HuH-7.5 (cell line): ENCODE measurements around the gene TMEM145.

Experiments
- DNase-seq: peaks from one replicate; pipeline ENCODE4 v3.0.0; 2011; ENCODE audit warnings: low spot score

The TMEM145 gene

DNA sequence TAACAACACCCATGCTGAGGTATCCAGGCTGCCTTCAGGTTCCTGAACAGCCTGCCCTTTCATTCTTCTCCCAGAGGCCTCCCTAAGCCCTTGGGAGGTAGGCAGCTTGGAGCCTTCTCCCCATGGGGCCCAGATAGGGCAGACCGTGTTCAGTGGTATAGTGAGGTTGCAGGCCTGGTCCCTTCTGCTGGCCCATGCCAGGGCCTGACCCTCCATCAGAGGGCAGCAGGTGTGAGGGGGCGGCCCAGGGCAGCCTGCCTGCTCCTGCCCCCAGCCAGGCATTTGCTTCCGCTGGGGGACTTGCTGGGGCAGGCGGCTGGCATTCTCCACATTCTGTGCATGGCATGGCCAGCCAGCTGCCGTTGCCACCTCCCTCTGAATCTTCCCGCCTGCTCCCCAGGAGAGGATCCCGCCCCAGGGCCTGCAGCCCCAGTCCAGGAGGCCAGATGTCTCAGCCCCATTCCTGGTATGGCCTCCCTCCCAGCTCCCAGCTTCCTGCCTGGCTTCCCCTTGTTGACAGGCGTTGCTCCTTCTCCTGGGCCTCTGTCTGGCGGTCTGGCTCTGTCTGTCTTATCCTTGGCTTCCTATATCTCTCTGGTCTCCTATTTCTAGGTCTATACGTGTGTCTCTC is 35.2 kb upstream of the TMEM145 start:
- no peak for DNase-seq

DNA sequence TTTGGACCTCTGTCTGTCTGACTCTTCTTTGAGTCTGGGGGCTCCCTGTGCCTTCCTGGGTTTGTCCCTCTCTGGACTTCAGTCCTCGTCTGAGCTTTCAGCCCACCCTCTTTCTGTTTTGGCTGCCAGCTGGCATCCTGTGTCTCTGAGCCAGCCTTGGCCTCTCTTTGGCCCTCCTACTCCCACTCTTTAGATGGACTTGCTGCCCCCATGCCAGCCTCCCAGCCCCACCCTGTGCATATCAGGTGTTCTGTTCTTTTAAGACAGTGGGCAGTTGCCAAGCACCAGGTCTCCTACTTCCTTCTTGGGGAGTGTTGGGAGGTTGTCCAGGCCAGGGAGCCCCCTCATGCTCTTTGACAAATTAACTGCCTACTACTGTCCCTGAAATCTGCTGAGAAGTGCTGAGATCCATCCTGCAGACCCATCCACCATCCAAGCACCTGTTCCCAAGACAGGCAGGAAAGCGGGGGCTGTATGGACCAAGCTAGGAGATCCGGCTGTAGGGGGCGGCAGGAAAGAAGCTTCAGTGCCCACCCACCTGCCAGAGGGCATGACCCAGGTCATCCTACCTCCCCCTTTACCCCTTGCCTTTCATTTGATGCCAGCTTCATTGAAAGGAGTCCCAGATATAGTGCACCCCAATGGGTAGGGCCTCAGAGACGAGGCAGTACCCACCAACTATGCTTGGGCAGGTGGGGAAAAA is 34.5 kb upstream of the TMEM145 start:
- no peak for DNase-seq

DNA sequence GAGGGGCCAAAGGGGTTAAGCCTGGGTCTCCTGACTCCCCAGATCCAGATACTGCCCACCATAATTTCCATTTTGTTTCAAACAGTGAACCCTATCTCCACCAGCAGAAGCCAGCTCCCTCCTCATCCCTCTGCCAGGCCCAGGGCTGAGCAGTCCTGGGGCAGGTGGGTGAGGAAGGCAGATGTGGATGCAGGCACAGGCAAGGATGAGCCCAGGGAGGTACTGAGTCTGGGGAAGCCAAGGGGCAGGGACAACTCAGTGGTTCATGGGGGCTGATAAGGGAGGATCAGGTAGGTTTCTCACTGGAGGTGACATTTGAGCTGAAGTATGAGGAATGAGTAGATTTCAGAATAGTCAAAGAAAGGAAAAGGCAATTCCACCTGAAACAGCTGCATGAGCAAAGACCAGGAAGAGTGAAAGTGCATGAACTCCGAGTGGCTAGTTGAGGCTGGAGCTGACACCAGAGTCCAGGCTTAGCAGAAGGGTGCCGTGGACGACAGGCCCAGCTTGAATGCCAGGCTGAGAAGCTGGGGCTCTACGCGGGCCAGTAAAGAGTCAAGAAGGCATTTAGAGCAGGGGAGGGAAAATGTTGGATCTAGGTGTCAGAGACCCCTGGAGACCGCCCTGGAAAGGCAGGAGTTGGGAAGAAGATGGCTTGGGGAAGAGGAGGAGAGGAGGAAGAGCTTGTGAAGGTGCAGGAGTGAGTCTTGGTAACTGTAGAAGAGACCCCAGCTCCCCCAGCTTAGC is 33.8 kb upstream of the TMEM145 start:
- no peak for DNase-seq

DNA sequence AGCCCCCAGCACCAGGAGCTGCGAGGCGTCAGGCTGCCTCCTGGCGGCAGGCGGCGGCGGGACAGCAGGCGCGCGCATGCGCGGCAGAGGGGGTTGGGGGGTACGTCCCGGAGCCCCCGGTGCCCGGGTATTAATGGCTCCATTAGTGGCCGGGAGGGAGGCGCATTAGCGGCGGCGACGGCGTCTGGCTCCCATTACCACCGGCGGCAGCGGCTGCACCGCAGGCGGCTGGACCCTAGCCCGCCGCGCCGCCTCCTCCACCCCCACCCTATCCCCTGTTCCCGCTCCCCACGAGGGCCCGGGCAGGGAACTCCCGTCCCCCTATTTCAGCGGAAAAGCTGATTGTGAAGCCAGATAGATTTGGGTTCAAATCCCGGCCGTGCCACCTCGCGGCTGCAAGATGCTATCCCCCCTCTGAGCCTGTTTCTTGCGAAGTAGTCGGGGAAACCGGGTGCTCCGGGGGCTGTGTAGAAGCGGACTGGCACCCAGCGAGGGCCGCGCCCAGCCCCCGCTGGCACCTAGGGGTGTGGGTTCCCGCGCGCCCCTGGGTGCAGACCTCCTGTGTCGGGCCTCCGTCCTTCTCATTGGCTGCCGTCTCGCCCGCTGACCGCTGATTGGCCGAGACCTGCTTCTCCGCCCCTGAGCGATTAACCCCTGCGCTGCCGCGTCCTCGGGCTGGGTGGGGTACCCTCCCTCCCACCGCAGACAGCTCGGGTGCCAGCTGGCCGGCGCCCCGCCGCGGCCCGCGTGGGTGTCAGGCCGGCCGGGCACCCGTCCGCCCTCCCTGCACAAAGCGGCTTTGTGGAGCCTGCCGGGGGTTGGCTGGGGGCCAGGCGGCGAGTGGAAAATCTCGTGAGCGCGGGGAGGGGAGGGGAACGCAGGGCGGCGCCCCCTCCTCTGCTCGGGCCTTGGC is 33.0 kb upstream of the TMEM145 start:
- DNase-seq, result peak; percentile 100

DNA sequence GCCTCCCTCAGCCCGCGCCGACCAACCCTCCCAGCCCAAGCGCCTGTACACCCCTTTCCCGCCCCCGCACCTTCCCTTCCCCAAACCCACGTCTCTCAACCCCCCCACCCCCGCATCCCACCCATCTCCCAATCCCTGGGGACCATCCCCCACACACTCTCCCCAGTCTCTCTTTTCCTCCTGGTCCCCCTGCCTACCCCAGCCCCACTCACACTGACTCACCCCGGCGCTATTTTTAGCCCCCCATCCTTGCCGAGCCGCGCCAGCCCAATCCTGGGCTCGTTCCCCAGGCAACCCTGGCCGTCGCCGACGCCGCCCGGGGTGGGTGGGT is 32.3 kb upstream of the TMEM145 start:
- DNase-seq, result peak; percentile 63

DNA sequence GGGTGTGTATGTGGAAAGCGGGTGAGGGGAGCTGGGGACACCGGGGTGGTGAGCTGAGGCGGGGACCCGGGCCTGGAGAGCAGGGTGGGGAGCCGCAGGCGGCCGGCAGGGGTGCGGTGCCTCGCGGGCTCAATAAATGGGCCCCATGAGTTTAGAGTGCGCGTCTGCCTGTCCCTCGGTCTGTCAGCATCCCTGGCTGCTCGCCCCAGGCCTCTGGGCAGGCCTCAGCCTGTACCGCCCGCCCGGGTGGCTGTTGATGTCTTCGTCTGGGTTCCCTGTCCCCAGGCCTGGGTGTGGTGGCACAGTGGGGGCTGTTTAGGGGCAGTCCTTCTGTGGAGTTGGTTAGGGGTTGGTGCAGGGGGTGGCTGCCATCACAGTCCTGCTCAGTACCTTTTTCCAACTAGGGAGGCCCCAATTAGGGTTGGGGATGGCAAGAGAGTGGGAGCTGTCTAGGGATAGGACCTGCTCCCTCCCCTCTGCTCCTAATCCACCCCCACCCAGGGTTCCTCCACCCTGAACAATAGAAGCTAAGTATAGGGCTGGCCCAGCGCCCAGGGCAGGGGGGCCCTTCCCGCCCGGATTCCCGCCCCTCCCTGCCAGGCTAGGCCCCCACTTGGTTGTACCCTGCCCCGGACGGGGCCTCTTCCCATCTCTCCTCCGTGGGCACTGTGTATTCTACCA is 31.8 kb upstream of the TMEM145 start:
- DNase-seq, result no peak

DNA sequence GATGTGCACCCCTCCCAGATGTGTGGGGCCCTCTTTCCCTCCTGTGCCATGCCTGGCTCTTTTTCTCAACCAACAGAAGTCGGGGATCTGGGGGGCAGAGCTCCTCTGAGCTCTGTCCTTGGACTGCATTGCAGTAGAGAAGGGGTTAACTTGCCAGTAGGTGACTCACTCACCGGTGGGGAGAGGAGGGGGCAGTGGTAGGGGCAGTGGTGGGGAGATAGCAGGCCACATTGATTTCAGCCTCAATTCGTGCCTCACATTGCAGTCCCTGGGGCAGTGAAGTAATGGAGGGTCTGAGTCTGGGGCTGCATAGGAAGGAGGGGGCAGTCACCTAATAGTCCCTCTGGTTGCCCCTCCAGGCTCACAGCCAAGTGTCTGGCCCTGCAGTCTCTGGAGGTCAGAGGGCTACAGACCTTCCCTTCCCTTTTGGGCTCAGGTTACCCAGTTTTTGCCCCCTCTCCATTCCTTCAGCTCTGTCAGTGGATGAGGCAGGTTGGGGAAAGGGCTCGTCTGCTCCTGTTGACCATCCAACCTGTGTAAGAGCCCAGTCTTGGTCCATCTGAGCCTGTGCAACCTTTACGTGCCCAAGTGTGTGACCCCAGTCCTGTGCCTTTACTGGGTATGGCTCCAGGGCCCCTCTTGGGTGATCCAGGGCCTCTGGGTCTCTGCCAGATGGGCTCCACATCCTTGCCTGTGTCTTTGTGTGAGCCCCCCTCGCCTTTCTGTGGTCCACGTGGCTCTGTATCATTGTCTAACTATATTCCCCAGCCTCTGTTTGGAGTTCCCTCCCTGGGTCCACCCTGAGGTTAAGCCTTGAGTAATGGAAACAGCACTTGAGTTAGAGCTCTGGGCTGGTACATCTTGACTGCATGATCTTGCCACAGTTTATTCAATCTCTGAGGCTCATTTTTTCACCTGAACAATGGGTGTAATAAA is 31.0 kb upstream of the TMEM145 start:
- DNase-seq, result no peak

DNA sequence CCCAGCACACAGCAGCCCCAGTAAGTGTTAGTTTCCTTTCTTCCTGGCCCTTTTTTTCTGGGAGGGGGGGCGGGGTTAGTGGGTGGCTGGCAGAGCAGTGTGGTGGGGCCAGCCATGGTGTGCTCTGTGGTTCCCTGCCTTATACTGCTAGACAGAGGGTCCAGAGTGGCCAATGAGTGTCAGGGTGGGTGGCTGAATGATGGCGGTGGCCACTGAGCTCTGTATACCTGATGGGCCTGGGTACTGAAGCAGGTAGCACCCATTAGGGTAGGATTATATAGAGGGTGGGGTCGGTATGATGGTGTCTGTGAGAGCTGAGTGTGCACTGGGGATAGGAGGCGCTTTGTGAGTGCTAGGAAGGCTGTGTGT is 30.3 kb upstream of the TMEM145 start:
- no peak for DNase-seq

DNA sequence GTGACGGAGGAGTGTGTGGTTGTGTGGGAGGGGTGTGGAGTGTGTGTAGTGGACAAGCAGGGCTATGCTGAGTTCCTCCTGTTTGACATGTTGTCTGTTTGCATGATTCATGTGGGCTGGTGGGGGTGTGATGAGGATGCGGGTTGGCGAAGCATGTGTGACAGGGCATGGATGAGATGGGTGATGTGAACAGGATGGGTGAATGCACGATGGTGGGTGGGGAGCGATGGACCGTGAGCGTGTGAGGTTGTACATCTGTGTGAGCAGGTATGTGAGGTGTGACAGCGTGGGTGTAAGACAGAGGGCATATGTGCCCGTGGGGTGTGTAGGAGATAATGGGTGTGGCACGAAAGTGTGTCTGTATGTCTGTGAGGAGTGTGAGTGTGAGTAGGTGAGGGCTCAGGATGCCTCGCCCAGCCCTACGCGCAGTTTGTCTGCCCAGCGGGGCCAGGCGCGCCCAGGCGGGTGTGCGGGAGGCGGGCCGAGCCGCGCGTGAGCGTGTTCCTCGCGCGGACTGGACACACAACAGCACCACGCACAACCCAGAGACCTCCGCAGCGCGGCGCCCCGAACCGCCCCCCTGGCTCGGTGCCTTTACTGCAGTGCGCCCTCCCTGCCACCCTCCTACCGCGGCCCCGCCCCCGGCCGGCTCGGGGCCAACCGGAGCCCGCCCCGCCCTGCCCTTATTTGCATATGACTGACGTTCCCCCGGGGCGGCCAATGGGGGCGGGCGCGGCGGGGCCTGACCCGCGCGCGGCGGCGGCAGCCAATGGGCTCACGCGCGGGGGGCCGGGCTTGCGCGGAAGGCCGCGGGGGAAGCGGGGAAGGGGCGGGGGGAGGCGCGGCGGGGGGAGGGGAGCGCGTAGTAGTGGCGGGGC is 29.7 kb upstream of the TMEM145 start:
- peak; percentile 100 for DNase-seq

DNA sequence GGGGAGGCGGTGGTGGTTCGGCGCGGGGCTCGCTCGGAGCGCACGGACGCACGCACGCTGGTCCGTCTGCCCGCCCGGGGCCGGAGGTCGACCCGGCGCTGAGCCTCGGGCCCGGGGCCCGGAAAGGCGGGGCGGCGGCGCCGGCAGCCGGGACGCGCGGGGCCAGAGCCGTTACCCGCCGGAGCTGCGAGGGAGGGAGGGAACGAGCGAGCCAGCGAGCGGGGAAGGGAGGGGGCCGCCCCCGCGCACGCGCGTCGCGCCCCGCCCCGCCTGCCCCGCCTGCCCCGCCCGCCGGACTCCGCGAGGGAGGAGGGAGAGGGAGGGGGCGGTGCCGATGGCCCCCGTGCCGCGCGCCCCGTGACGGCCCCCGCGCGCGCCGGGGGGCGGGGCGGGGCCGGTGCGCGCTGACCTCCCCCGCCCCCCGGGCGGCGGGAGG is 29.0 kb upstream of the TMEM145 start:
- peak; percentile 94 for DNase-seq

DNA sequence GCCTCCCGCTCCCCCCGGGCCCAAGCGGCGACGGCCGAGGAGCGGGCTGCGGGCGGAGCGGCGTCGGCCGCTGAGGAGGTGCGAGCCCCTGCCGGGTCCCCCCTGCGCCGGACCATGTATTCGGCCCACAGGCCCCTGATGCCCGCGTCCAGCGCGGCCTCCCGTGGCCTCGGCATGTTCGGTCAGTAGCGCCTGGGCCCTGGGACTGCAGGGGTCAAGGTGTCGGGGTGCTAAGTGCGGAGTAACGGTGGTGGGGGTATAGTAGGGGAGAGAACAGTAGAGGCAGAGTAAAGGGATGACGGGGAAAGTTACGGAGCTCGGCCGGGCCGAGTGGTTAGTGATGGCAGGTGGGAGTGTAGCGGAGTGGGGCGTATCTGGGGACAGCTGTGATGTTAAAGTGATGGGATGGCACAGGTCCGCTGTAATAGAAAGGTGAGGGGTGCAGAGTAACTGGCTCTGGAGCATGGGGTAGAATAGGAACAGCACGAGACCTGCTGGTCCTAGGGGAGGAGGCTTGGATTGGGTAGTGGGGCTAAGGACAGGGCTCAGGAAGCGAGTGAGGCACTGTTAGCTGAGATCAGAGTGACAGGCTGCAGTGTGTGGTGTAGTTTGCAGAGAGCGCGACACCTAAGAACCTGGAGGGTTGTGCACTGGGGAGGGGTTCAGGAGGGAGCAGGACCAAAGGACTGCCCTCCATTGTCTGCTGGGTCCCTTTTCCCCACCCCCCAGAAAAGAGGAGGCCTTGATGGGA is 28.3 kb upstream of the TMEM145 start:
- no peak for DNase-seq

DNA sequence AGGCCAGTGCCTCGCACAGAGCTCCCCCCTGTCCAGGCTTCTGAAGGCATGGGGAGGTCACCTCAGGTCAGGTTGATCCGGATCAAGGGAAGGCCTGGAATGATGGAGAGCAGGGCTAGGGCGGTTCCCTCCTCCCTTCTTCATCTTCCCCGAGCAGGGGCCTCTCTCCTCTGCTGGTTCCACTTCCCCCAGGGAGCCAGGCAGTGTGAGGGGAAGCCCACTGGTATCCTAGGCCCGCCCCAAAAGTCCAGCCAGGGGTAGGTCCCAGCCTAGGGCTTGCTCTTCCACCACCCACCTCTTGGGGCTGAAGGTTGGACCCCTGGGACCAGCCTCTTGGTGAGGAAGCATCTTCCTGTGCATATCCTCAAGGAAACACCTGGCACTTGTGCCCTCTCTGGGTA is 27.6 kb upstream of the TMEM145 start:
- no peak for DNase-seq

DNA sequence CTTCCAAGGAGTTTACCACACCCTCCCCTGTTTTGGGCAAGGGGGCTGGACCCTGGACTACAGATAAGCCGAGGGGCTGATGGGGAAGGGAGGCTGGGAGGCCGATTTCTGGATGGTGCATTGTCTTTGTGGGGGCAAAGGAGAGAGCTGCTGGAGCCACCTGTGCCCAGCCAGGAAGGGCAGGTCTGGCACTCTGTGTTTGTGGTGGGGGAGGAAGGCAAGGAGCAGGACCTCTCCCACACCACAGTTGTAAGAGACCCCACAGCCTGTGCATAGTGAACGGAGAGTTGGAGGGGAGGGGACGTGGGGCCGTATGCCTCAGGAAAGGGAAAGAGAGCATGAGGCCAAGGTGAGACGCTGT is 27.1 kb upstream of the TMEM145 start:
- no peak for DNase-seq

DNA sequence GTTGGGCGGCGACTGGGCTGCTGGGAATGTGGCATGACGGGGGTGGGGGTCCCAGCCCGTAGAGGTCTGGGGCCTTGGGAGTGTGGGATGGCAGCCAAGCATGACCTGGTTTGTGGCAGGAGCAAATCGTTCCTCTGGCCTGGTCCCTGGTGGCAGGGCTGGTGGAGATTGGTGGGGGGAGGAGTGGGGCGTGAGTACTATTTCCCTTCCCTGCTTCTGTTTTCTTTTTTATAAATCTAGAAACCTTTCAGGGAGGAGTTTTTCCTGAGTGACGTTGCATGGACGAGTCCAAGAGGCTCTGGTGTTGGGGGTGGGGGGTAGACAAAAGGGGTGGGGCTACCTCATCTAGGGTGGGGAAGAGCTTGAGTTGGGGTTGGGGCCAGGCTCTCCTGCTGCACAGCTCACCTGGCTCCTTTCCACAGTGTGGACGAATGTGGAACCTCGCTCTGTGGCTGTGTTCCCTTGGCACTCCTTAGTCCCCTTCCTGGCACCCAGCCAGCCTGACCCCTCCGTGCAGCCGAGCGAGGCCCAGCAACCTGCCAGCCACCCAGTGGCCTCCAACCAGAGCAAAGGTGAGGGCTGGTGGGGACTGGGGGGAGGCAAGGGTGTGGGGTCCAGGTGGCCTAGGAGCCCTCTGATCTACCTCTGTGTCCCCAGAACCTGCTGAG is 26.6 kb upstream of the TMEM145 start:
- no peak for DNase-seq

DNA sequence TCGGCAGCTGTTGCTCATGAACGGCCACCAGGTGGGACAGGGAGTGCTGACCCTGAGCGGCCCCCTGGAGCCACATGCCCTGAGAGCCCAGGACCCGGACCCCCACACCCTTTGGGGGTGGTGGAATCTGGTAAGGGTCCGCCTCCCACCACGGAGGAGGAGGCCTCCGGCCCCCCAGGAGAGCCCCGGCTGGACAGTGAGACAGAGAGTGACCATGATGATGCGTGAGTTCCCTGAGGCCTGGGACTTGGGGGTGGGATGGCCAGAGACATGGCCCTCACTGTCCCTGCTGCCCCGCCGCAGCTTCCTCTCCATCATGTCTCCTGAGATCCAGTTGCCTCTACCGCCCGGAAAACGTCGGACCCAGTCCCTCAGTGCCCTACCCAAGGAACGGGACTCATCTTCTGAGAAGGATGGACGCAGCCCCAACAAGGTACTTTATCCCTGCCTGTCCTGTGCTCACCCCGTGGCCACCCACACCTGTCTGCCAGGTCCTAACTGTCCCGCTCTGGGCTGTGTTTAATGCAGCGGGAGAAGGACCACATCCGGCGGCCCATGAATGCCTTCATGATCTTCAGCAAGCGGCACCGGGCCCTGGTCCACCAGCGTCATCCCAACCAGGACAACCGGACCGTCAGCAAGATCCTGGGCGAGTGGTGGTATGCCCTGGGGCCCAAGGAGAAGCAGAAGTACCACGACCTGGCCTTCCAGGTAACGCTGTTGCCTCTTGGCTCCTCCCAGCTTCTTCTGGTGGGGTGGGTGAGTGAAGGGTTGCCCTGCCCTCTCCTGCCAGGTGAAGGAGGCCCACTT is 25.9 kb upstream of the TMEM145 start:
- DNase-seq, result no peak

DNA sequence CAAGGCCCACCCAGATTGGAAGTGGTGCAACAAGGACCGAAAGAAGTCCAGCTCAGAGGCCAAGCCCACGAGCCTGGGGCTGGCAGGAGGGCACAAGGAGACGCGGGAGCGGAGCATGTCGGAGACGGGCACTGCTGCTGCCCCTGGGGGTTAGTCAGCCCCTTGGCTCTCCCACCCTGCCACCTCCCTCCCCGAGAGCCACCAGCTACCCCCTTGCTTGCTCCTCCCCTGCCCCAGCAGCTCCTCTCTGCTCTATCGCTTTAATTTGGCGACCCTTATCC is 25.3 kb upstream of the TMEM145 start:
- DNase-seq, result no peak

DNA sequence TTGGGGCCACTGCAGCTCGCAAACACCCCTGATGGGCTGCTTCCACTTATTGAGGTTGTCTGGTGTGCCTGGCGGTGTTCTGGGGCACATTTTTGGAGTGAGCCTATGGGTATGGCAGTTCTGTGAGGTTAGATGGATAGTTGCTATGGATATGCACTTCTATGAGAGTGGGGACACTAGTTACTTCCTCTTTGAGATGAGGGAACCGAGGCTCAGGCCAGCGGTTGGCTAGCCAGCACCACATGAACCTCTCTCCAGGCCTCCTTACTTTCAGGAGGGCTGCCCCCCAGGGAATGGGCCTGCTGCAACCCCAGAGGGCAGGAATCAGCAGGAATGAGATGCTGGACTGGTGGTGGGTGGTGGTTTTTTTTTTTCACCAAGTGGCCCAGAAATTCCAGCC is 24.7 kb upstream of the TMEM145 start:
- DNase-seq, result no peak
